Glutamatergic neuron (in vitro differentiated cells): Measurements from ENCODE around the gene PFN3. TPM values are rescaled to one million over a fixed set of nuclear protein-coding genes. Genes with fewer than 3 reads are reported as not detected.

Source experiments
- DNase-seq: peaks from one replicate; pipeline ENCODE4 v3.0.0; 2022
- H3K27ac Mint-ChIP-seq: one replicate; pipeline ENCODE4 v1.8.0; 2020; ENCODE audit warnings: mild to moderate bottlenecking, mixed read lengths, inconsistent platforms; ENCODE audit not compliant: unreplicated experiment
- H3K27me3 Mint-ChIP-seq: one replicate; pipeline ENCODE4 v1.8.0; 2020; ENCODE audit warnings: mild to moderate bottlenecking, moderate library complexity, mixed read lengths, inconsistent platforms; ENCODE audit not compliant: unreplicated experiment
- H3K36me3 Mint-ChIP-seq: one replicate; pipeline ENCODE4 v1.8.0; 2020; ENCODE audit warnings: mild to moderate bottlenecking, mixed read lengths, inconsistent platforms; ENCODE audit not compliant: unreplicated experiment
- H3K4me1 Mint-ChIP-seq: one replicate; pipeline ENCODE4 v1.8.0; 2020; ENCODE audit warnings: mild to moderate bottlenecking, low read depth, mixed read lengths, inconsistent platforms; ENCODE audit not compliant: unreplicated experiment
- H3K4me3 Mint-ChIP-seq: one replicate; pipeline ENCODE4 v1.8.0; 2020; ENCODE audit warnings: mild to moderate bottlenecking, mixed read lengths, inconsistent platforms; ENCODE audit not compliant: unreplicated experiment
- H3K9me3 Mint-ChIP-seq: one replicate; pipeline ENCODE4 v1.8.0; 2020; ENCODE audit warnings: mild to moderate bottlenecking, moderate library complexity, mixed read lengths, inconsistent platforms; ENCODE audit not compliant: unreplicated experiment
- total RNA-seq: library from RNA; stranded (reverse); fragmentation: NEBNext Ultra II Directional; extraction: Animal tissue kit (Norgen Biotek cat#: 25700); gene quantifications from one replicate; pipeline ENCODE4 v1.2.1, GENCODE V29; 2021; ENCODE audit not compliant: unreplicated experiment
- TF ChIP-seq, protein P1 (sequence below): fragments of 200-600 bp; sonication (generic); IDR thresholded peaks from one replicate; pipeline ENCODE4 v1.5.0; 2021; ENCODE audit not compliant: partially characterized antibody, unreplicated experiment

The PFN3 gene
- total RNA-seq, 1 donor from 2014 or later: not detected

DNA sequence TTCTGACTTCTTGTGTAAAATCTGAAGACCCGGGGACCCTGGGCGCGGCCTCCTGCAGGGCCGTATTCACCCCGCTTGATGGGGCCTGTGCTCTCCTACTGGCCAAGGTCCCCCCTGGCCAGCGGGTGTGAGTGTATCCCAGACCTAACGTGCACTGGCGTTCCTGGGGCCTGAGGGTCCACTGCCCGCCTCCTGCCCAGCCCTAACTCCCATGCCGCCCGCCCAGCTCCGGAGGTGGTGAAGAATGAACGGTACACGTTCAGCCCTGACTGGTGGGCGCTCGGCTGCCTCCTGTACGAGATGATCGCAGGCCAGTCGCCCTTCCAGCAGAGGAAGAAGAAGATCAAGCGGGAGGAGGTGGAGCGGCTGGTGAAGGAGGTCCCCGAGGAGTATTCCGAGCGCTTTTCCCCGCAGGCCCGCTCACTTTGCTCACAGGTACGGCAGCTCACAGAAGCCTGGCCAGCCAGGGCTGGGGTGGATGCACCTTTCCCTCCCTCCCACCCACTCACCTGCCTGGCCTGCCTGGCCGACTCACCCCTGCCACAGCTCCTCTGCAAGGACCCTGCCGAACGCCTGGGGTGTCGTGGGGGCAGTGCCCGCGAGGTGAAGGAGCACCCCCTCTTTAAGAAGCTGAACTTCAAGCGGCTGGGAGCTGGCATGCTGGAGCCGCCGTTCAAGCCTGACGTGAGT, 35.5 kb upstream of the PFN3 start:
- Mint-ChIP-seq H3K4me1 (peaks cover 3% of the 10 kb centered on the region), H3K4me3 (no peak overlapping the region), H3K27me3 (peaks cover 4% of the 10 kb centered on the region), H3K36me3 (peaks cover 5% of the 10 kb centered on the region), H3K9me3 (peaks cover 5% of the 10 kb centered on the region), H3K27ac (no peak overlapping the region)
- TF ChIP-seq, protein P1, sequence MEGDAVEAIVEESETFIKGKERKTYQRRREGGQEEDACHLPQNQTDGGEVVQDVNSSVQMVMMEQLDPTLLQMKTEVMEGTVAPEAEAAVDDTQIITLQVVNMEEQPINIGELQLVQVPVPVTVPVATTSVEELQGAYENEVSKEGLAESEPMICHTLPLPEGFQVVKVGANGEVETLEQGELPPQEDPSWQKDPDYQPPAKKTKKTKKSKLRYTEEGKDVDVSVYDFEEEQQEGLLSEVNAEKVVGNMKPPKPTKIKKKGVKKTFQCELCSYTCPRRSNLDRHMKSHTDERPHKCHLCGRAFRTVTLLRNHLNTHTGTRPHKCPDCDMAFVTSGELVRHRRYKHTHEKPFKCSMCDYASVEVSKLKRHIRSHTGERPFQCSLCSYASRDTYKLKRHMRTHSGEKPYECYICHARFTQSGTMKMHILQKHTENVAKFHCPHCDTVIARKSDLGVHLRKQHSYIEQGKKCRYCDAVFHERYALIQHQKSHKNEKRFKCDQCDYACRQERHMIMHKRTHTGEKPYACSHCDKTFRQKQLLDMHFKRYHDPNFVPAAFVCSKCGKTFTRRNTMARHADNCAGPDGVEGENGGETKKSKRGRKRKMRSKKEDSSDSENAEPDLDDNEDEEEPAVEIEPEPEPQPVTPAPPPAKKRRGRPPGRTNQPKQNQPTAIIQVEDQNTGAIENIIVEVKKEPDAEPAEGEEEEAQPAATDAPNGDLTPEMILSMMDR: no peak
- DNase-seq: no peak

GRCh38 chr5:177434942-177435738, 34.7 kb upstream of the PFN3 start:
- no peak for DNase-seq
- Mint-ChIP-seq H3K36me3 (peaks cover 5% of the 10 kb centered on the region), H3K4me1 (no peaks in the 10 kb centered on the region), H3K9me3 (peaks cover 5% of the 10 kb centered on the region), H3K4me3 (no peak overlapping the region), H3K27me3 (peaks cover 4% of the 10 kb centered on the region), H3K27ac (no peak overlapping the region)
- TF ChIP-seq, protein P1: no peak

- TF ChIP-seq, protein P1: no peak
- no peak overlapping the region for H3K4me3 Mint-ChIP-seq
- DNase-seq: no peak
- H3K36me3 Mint-ChIP-seq: peaks cover under 1% of the 10 kb centered on the region
- H3K4me1 Mint-ChIP-seq: no peaks in the 10 kb centered on the region
- H3K27ac Mint-ChIP-seq: no peak overlapping the region
- H3K9me3 Mint-ChIP-seq: no peaks in the 10 kb centered on the region
- H3K27me3 Mint-ChIP-seq: peaks cover 5% of the 10 kb centered on the region
Observed at GRCh38 chr5:177434437-177434836, 34.0 kb upstream of the PFN3 start.

DNA sequence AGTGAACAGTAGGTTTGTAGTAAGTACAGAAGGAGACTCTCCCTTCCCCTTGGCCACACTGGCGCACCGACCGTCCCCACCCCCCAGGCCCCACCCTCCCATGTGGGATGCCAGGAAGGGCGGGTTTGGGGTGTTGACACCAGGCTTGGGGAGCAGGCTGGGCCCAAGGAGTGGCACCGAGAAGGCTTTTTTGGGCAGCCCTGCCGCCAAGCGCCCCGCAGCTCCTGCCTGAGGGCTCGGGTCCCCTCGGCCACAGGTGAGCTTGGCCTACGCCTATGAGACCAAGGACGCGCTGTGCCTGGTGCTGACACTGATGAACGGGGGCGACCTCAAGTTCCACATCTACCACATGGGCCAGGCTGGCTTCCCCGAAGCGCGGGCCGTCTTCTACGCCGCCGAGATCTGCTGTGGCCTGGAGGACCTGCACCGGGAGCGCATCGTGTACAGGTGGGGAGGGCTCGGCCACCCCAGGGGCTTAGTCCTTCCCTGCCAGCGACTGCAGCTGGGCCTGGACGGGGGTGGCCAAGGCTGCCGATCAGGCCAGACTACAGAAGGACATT, 33.3 kb upstream of the PFN3 start:
- DNase-seq: no peak
- H3K27ac Mint-ChIP-seq: no peak overlapping the region
- H3K27me3 Mint-ChIP-seq: peaks cover 7% of the 10 kb centered on the region
- peaks cover 3% of the 10 kb centered on the region for H3K4me1 Mint-ChIP-seq
- no peaks in the 10 kb centered on the region for H3K9me3 Mint-ChIP-seq
- H3K36me3 Mint-ChIP-seq: no peaks in the 10 kb centered on the region
- TF ChIP-seq, protein P1: no peak
- no peak overlapping the region for H3K4me3 Mint-ChIP-seq
